Measurements from ENCODE around the gene COG7.
"Not testable (repeated sequence)": the region's sequence is repeated elsewhere in the genome, so short reads cannot be mapped to it uniquely, and the experiment has no call there.

The COG7 gene

GRCh38 chr16:23382279-23382678 is 70.7 kb downstream of the COG7 start:
- Histone ChIP-seq H3K36me3 (ENCODE audit: control insufficient read depth in 1 of 2, insufficient read depth in 2 of 2, low read length in 2 of 2) (peaks cover 0 to under 1% of the 10 kb centered on the region in 2 donors), H3K9me3 (ENCODE audit: control insufficient read depth in 1 of 2, low read length in 2 of 2) (no peaks in the 10 kb centered on the region), H3K4me3 (ENCODE audit: low read depth in 1 of 2, low read length in 2 of 2) (no peak overlapping the region)

GRCh38 chr16:23381702-23382101 is 71.3 kb downstream of the COG7 start:
- not testable (repeated sequence) for H3K4me3 ChIP-seq (ENCODE audit: low read depth in 1 of 2, low read length in 2 of 2)

More at GRCh38 chr16:23382279-23382678, 70.7 kb downstream of the COG7 start:
- no peaks in the 10 kb centered on the region for H3K4me1 ChIP-seq (ENCODE audit: control insufficient read depth in 1 of 2, insufficient read depth in 2 of 2, low read length in 2 of 2)
- no peaks in the 10 kb centered on the region for H3K27me3 ChIP-seq (ENCODE audit: low read depth, low read length)
- H3K27ac ChIP-seq (ENCODE audit: low read length): no peak overlapping the region

GRCh38 chr16:23380501-23380951 is 72.5 kb downstream of the COG7 start:
- Histone ChIP-seq H3K4me1 (ENCODE audit: control insufficient read depth in 1 of 2, insufficient read depth in 2 of 2, low read length in 2 of 2) (no peaks in the 10 kb centered on the region), H3K27ac (ENCODE audit: low read length) (no peak overlapping the region), H3K36me3 (ENCODE audit: control insufficient read depth in 1 of 2, insufficient read depth in 2 of 2, low read length in 2 of 2) (no peaks in the 10 kb centered on the region), H3K4me3 (ENCODE audit: low read depth in 1 of 2, low read length in 2 of 2) (no peak overlapping the region), H3K9me3 (ENCODE audit: control insufficient read depth in 1 of 2, low read length in 2 of 2) (no peaks in the 10 kb centered on the region), H3K27me3 (ENCODE audit: low read depth, low read length) (no peaks in the 10 kb centered on the region)

More at GRCh38 chr16:23381702-23382101, 71.3 kb downstream of the COG7 start:
- not testable (repeated sequence) for H3K27ac ChIP-seq (ENCODE audit: low read length); H3K27me3 ChIP-seq (ENCODE audit: low read depth, low read length); H3K9me3 ChIP-seq (ENCODE audit: control insufficient read depth in 1 of 2, low read length in 2 of 2); H3K36me3 ChIP-seq (ENCODE audit: control insufficient read depth in 1 of 2, insufficient read depth in 2 of 2, low read length in 2 of 2); H3K4me1 ChIP-seq (ENCODE audit: control insufficient read depth in 1 of 2, insufficient read depth in 2 of 2, low read length in 2 of 2)

GRCh38 chr16:23379707-23380106 is 73.3 kb downstream of the COG7 start:
- H3K9me3 ChIP-seq (ENCODE audit: control insufficient read depth in 1 of 2, low read length in 2 of 2): no peaks in the 10 kb centered on the region
- no peak overlapping the region for H3K4me3 ChIP-seq (ENCODE audit: low read depth in 1 of 2, low read length in 2 of 2)
- H3K27me3 ChIP-seq (ENCODE audit: low read depth, low read length): no peaks in the 10 kb centered on the region
- no peak overlapping the region for H3K27ac ChIP-seq (ENCODE audit: low read length)
- no peaks in the 10 kb centered on the region for H3K36me3 ChIP-seq (ENCODE audit: control insufficient read depth in 1 of 2, insufficient read depth in 2 of 2, low read length in 2 of 2)
- H3K4me1 ChIP-seq (ENCODE audit: control insufficient read depth in 1 of 2, insufficient read depth in 2 of 2, low read length in 2 of 2): no peaks in the 10 kb centered on the region

GRCh38 chr16:23378921-23379320 is 74.1 kb downstream of the COG7 start:
- H3K27ac ChIP-seq (ENCODE audit: low read length): no peak overlapping the region
- H3K27me3 ChIP-seq (ENCODE audit: low read depth, low read length): no peaks in the 10 kb centered on the region
- no peak overlapping the region for H3K4me3 ChIP-seq (ENCODE audit: low read depth in 1 of 2, low read length in 2 of 2)
- H3K9me3 ChIP-seq (ENCODE audit: control insufficient read depth in 1 of 2, low read length in 2 of 2): no peaks in the 10 kb centered on the region
- H3K4me1 ChIP-seq (ENCODE audit: control insufficient read depth in 1 of 2, insufficient read depth in 2 of 2, low read length in 2 of 2): no peaks in the 10 kb centered on the region
- no peaks in the 10 kb centered on the region for H3K36me3 ChIP-seq (ENCODE audit: control insufficient read depth in 1 of 2, insufficient read depth in 2 of 2, low read length in 2 of 2)

- Histone ChIP-seq H3K27ac (ENCODE audit: low read length) (no peak overlapping the region), H3K4me3 (ENCODE audit: low read depth in 1 of 2, low read length in 2 of 2) (no peak overlapping the region), H3K4me1 (ENCODE audit: control insufficient read depth in 1 of 2, insufficient read depth in 2 of 2, low read length in 2 of 2) (no peaks in the 10 kb centered on the region), H3K27me3 (ENCODE audit: low read depth, low read length) (no peaks in the 10 kb centered on the region), H3K9me3 (ENCODE audit: control insufficient read depth in 1 of 2, low read length in 2 of 2) (no peaks in the 10 kb centered on the region), H3K36me3 (ENCODE audit: control insufficient read depth in 1 of 2, insufficient read depth in 2 of 2, low read length in 2 of 2) (no peaks in the 10 kb centered on the region)
These were observed 74.7 kb downstream of the COG7 start for GRCh38 chr16:23378256-23378655.

GRCh38 chr16:23377071-23377931 is 75.7 kb downstream of the COG7 start:
- Histone ChIP-seq H3K4me1 (ENCODE audit: control insufficient read depth in 1 of 2, insufficient read depth in 2 of 2, low read length in 2 of 2) (no peaks in the 10 kb centered on the region), H3K4me3 (ENCODE audit: low read depth in 1 of 2, low read length in 2 of 2) (no peak overlapping the region), H3K27me3 (ENCODE audit: low read depth, low read length) (no peaks in the 10 kb centered on the region), H3K27ac (ENCODE audit: low read length) (no peak overlapping the region), H3K36me3 (ENCODE audit: control insufficient read depth in 1 of 2, insufficient read depth in 2 of 2, low read length in 2 of 2) (no peaks in the 10 kb centered on the region), H3K9me3 (ENCODE audit: control insufficient read depth in 1 of 2, low read length in 2 of 2) (no peaks in the 10 kb centered on the region)

- Histone ChIP-seq H3K4me3 (ENCODE audit: low read depth in 1 of 2, low read length in 2 of 2) (no peak overlapping the region), H3K9me3 (ENCODE audit: control insufficient read depth in 1 of 2, low read length in 2 of 2) (no peaks in the 10 kb centered on the region), H3K36me3 (ENCODE audit: control insufficient read depth in 1 of 2, insufficient read depth in 2 of 2, low read length in 2 of 2) (no peaks in the 10 kb centered on the region), H3K27ac (ENCODE audit: low read length) (no peak overlapping the region), H3K27me3 (ENCODE audit: low read depth, low read length) (no peaks in the 10 kb centered on the region), H3K4me1 (ENCODE audit: control insufficient read depth in 1 of 2, insufficient read depth in 2 of 2, low read length in 2 of 2) (no peaks in the 10 kb centered on the region)
These were observed 77.3 kb downstream of the COG7 start for GRCh38 chr16:23375643-23376042.

- no peaks in the 10 kb centered on the region for H3K36me3 ChIP-seq (ENCODE audit: control insufficient read depth in 1 of 2, insufficient read depth in 2 of 2, low read length in 2 of 2)
- no peaks in the 10 kb centered on the region for H3K27me3 ChIP-seq (ENCODE audit: low read depth, low read length)
- no peak overlapping the region for H3K4me3 ChIP-seq (ENCODE audit: low read depth in 1 of 2, low read length in 2 of 2)
- no peaks in the 10 kb centered on the region for H3K4me1 ChIP-seq (ENCODE audit: control insufficient read depth in 1 of 2, insufficient read depth in 2 of 2, low read length in 2 of 2)
- no peak overlapping the region for H3K27ac ChIP-seq (ENCODE audit: low read length)
- H3K9me3 ChIP-seq (ENCODE audit: control insufficient read depth in 1 of 2, low read length in 2 of 2): no peaks in the 10 kb centered on the region
These were observed 78.1 kb downstream of the COG7 start for GRCh38 chr16:23374721-23375510.

GRCh38 chr16:23373436-23374219 is 79.4 kb downstream of the COG7 start:
- Histone ChIP-seq H3K4me3 (ENCODE audit: low read depth in 1 of 2, low read length in 2 of 2) (no peak overlapping the region), H3K4me1 (ENCODE audit: control insufficient read depth in 1 of 2, insufficient read depth in 2 of 2, low read length in 2 of 2) (no peaks in the 10 kb centered on the region), H3K27me3 (ENCODE audit: low read depth, low read length) (no peaks in the 10 kb centered on the region), H3K27ac (ENCODE audit: low read length) (no peak overlapping the region), H3K36me3 (ENCODE audit: control insufficient read depth in 1 of 2, insufficient read depth in 2 of 2, low read length in 2 of 2) (no peaks in the 10 kb centered on the region), H3K9me3 (ENCODE audit: control insufficient read depth in 1 of 2, low read length in 2 of 2) (no peaks in the 10 kb centered on the region)

- no peaks in the 10 kb centered on the region for H3K27me3 ChIP-seq (ENCODE audit: low read depth, low read length)
- H3K9me3 ChIP-seq (ENCODE audit: control insufficient read depth in 1 of 2, low read length in 2 of 2): no peaks in the 10 kb centered on the region
- H3K36me3 ChIP-seq (ENCODE audit: control insufficient read depth in 1 of 2, insufficient read depth in 2 of 2, low read length in 2 of 2): no peaks in the 10 kb centered on the region
- no peak overlapping the region for H3K4me3 ChIP-seq (ENCODE audit: low read depth in 1 of 2, low read length in 2 of 2)
- no peak overlapping the region for H3K27ac ChIP-seq (ENCODE audit: low read length)
- no peaks in the 10 kb centered on the region for H3K4me1 ChIP-seq (ENCODE audit: control insufficient read depth in 1 of 2, insufficient read depth in 2 of 2, low read length in 2 of 2)
These were observed 81.6 kb downstream of the COG7 start for GRCh38 chr16:23371368-23371767.
